ENCODE results near the gene FYN.

Gene FYN

GRCh38 chr6:111880181-111880888 lies 7.1 kb upstream of the FYN start:
- DNase-seq = no peak

- DNase-seq = no peak
Observed at GRCh38 chr6:111875741-111876140, 2.5 kb upstream of the FYN start.

GRCh38 chr6:111874025-111874415 lies 768 bp upstream of the FYN start:
- no peak for DNase-seq

- DNase-seq = peak; percentile 55
Observed at GRCh38 chr6:111872401-111873177, 663 bp downstream of the FYN start.

GRCh38 chr6:111871725-111872400 lies 1.4 kb downstream of the FYN start:
- DNase-seq = no peak

- no peak for DNase-seq
Observed at GRCh38 chr6:111871207-111871606, 2.0 kb downstream of the FYN start.

- no peak for DNase-seq
Observed at GRCh38 chr6:111870742-111871064, 2.5 kb downstream of the FYN start.

- no peak for DNase-seq
Observed at GRCh38 chr6:111870051-111870741, 3.1 kb downstream of the FYN start.

- no peak for DNase-seq
Observed at GRCh38 chr6:111866857-111867256, 6.4 kb downstream of the FYN start.

- no peak for DNase-seq
Observed at GRCh38 chr6:111865909-111866546, 7.2 kb downstream of the FYN start.

GRCh38 chr6:111865049-111865585 lies 8.1 kb downstream of the FYN start:
- DNase-seq = no peak

GRCh38 chr6:111864138-111865048 lies 8.9 kb downstream of the FYN start:
- DNase-seq = no peak

- DNase-seq = no peak
Observed at GRCh38 chr6:111862741-111863140, 10.5 kb downstream of the FYN start.

GRCh38 chr6:111862314-111862713 lies 10.9 kb downstream of the FYN start:
- no peak for DNase-seq

GRCh38 chr6:111861431-111861885 lies 11.8 kb downstream of the FYN start:
- peak; percentile 89 for DNase-seq

- no peak for DNase-seq
Observed at GRCh38 chr6:111858347-111858746, 14.9 kb downstream of the FYN start.

GRCh38 chr6:111857674-111858337 lies 15.4 kb downstream of the FYN start:
- DNase-seq = no peak

- no peak for DNase-seq
Observed at GRCh38 chr6:111855753-111856152, 17.5 kb downstream of the FYN start.

GRCh38 chr6:111854683-111855082 lies 18.6 kb downstream of the FYN start:
- DNase-seq = no peak

- DNase-seq = no peak
Observed at GRCh38 chr6:111852725-111853124, 20.5 kb downstream of the FYN start.

Data from NCI-H1105 (cell line).